Lung (tissue), 12 donors: ENCODE data around the gene CMSS1. TPM values are rescaled to one million over a fixed set of nuclear protein-coding genes. Genes with fewer than 3 reads are reported as not detected.
A peak's percentile ranks its signal among the peaks of the same experiment; 100 is the strongest.

Experiments used
- ATAC-seq: fragments of 200-7000 bp; cut with Tn5 transposase; one replicate; pipeline ENCODE4 v1.9.1; 2020; ENCODE audit warnings: moderate number of reproducible peaks; ENCODE audit not compliant: insufficient read depth, low FRiP score
- DNase-seq, 3 donors: peaks; one replicate each; pipeline ENCODE4 v3.0.0-alpha.2; 2013 to 2017
- H3K27ac ChIP-seq, 2 donors: one replicate each; pipeline ENCODE4 v1.5.1; 2013; ENCODE audit warnings: mild to moderate bottlenecking in 2 of 2, moderate library complexity in 2 of 2, control low read depth in 1 of 2, inconsistent platforms in 1 of 2, low read depth in 1 of 2, low read length in 1 of 2
- H3K27me3 ChIP-seq, 3 donors: one replicate each; pipeline ENCODE4 v1.5.1; 2013; ENCODE audit warnings: low read length in 2 of 3; ENCODE audit not compliant: control insufficient read depth in 3 of 3, insufficient read depth in 3 of 3
- H3K36me3 ChIP-seq, 4 donors: one replicate each; pipeline ENCODE4 v1.5.1; 2013; ENCODE audit warnings: low read length in 4 of 4, mild to moderate bottlenecking in 1 of 4, moderate library complexity in 1 of 4; ENCODE audit not compliant: control insufficient read depth in 4 of 4, insufficient read depth in 4 of 4
- H3K4me1 ChIP-seq, 5 donors: one replicate each; pipeline ENCODE4 v1.5.1; 2013; ENCODE audit warnings: low read length in 5 of 5, mild to moderate bottlenecking in 2 of 5, moderate library complexity in 1 of 5; ENCODE audit not compliant: control insufficient read depth in 5 of 5, insufficient read depth in 5 of 5
- H3K4me3 ChIP-seq: one replicate; pipeline ENCODE4 v1.5.1; 2013; ENCODE audit warnings: mild to moderate bottlenecking, control low read depth, moderate library complexity
- H3K9ac ChIP-seq, 2 donors: one replicate each; pipeline ENCODE4 v1.5.1; 2013; ENCODE audit warnings: low read length in 2 of 2, control low read depth in 1 of 2; ENCODE audit not compliant: insufficient read depth in 1 of 2
- H3K9me3 ChIP-seq, 4 donors: one replicate each; pipeline ENCODE4 v1.5.1; 2013; ENCODE audit warnings: low read length in 3 of 4, mild to moderate bottlenecking in 1 of 4, moderate library complexity in 1 of 4; ENCODE audit not compliant: control insufficient read depth in 4 of 4, insufficient read depth in 3 of 4
- CTCF ChIP-seq: IDR thresholded peaks from 2 replicates; pipeline ENCODE4 v1.5.1; 2012; ENCODE audit warnings: mild to moderate bottlenecking; ENCODE audit errors: control extremely low read depth, extremely low read depth
- WGBS, 2 donors: extraction: QIAGEN DNeasy Blood & Tissue Kit; methylation state at CpG; one replicate each; pipeline ENCODE4 v1.1.7; 2013; 5-methylcytosine and 5-hydroxymethylcytosine counted together
- polyA plus RNA-seq, 2 donors: library from polyadenylated mRNA; stranded (reverse); fragments of 200-250 nt; gene quantifications; one replicate each; pipeline ENCODE4 v1.2.1, GENCODE V29; 2013
- total RNA-seq, 2 donors: library from RNA; depleted of rRNA in 1 of 2; stranded (reverse); fragments of >200 nt in 1 of 2; gene quantifications; one replicate each; pipeline ENCODE4 v1.2.1, GENCODE V29; 2014 to 2021
- donor health status: control.
- donor health status: control.
- donor health status: Bipolar disorder and iron deficiency.
- donor health status: healthy.
- donor health status: DM: yes; HTN: yes; CAD: no.

CMSS1 gene
- total and polyA plus RNA-seq, 4 donors: 12.3 to 28.9 (median 22.6) TPM

- H3K27me3 ChIP-seq: no peaks in the 10 kb centered on the region
- no peak for DNase-seq
- H3K27ac ChIP-seq: peak overlapping the region; percentile 78 to 82
- ATAC-seq: no peak
- H3K4me1 ChIP-seq: peaks cover 2 to 19% (median 9%) of the 10 kb centered on the region in 5 donors
- 62 to 64% methylated on average over 2 of the region's 2 CpGs for WGBS, 2 donors
- H3K4me3 ChIP-seq: no peak overlapping the region
- no peaks in the 10 kb centered on the region for H3K36me3 ChIP-seq
- H3K9ac ChIP-seq: no peak overlapping the region
- H3K9me3 ChIP-seq: no peaks in the 10 kb centered on the region
- TF ChIP-seq CTCF: no peak
These were observed 392.5 kb downstream of the CMSS1 start for GRCh38 chr3:100209948-100210771.

GRCh38 chr3:100210772-100211135 is 393.1 kb downstream of the CMSS1 start:
- peaks cover 2 to 19% (median 9%) of the 10 kb centered on the region in 5 donors for H3K4me1 ChIP-seq
- no peaks in the 10 kb centered on the region for H3K36me3 ChIP-seq
- ATAC-seq (no peak), DNase-seq (peak; percentile 77 to 96 (median 94))
- no peaks in the 10 kb centered on the region for H3K9me3 ChIP-seq
- no peaks in the 10 kb centered on the region for H3K27me3 ChIP-seq
- no peak for TF ChIP-seq CTCF
- H3K9ac ChIP-seq: no peak overlapping the region
- peak overlapping the region; percentile 78 to 79 for H3K27ac ChIP-seq
- 22% methylated on average over 3 of the region's 3 CpGs for WGBS, 2 donors
- H3K4me3 ChIP-seq: no peak overlapping the region

GRCh38 chr3:100213891-100214573 is 396.4 kb downstream of the CMSS1 start:
- TF ChIP-seq CTCF: no peak
- ATAC-seq: no peak

More at GRCh38 chr3:100213891-100214573, 396.4 kb downstream of the CMSS1 start:
- Histone ChIP-seq H3K4me3 (no peak overlapping the region), H3K27me3 (no peaks in the 10 kb centered on the region), H3K9ac (no peak overlapping the region), H3K4me1 (peaks cover 2 to 19% (median 9%) of the 10 kb centered on the region in 5 donors), H3K36me3 (no peaks in the 10 kb centered on the region), H3K27ac (no peak overlapping the region), H3K9me3 (no peaks in the 10 kb centered on the region)
- 91 to 93% methylated on average over 7 of the region's 7 CpGs for WGBS, 2 donors
- no peak for DNase-seq
